ENCODE data around the gene LIAS.
A peak's percentile ranks its signal among the peaks of the same experiment; 100 is the strongest.
"Not testable (repeated sequence)": the region's sequence is repeated elsewhere in the genome, so short reads cannot be mapped to it uniquely, and the experiment has no call there.

The LIAS gene

DNA sequence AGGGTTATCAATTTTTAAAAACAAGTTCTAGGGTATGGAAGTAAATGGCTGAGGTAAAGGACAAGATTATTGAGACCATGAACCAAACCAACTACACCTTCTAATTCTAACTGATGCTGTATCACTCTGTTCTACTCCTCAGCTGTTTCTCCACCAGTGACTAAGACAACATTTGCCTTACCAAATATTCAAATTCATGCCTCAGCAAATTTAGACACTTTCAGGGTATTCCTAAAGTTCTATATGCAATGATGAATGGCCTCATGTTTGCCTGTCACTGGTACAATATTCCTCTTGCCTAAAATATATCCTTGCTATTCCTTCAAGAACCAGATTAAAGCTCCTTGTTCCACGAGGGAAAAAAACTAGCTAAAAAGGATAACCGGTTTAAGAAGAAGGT is 5.1 kb upstream of the LIAS start:
- no peak for DNase-seq

DNA sequence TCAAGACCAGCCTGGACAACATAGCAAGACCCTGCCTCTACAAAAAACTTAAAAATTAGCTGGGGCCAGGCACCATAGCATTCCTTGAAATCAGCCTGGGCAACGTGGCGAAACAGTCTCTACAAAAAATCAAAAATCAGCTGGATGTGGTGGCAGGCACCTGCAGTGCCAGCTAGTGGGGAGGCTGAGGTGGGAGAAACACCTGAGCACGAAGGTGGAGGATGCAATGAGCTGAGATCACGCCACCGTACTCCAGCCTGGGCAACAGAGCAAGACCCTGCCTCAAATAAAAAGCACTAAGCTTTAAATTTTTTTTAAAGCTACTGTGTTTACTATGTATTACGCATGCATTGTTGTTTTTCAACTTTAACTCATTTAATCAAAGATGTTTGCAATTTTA is 3.4 kb upstream of the LIAS start:
- no peak for DNase-seq

DNA sequence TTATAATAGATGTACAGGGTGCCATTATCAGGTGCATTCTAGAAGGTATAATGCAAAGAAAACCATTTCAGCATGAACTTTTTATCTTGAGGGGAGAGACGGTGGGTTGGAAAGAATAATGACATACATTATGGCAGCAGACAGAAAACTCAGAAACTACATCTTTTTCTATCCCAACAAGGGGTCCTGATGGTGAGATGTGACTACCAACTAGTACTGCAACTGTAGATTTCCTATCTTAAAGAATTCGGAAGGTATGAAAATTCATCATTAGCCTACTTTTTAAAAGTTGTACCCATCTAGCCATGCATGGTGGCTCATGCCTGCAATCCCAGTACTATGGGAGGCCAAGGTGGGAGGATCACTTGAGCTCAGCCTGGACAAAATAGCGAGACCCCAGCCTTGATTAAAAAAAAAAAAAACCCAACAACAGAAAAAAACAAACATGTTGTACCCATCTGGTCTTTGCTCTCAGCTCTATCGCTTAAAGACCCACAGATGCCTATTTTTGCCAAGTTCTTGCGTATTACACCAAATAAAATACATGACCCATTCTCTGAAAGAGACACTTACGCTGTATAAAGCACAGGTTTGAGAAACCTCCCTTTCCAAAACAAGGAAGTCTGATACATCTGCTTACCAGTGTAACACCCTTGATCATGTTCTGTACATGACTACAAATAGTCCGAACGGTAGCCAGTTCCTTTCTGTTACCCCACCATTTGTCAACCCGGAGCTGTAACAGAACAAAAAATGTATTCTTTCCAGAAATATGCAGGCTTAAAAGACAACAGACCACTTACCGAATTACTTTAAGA is 1.7 kb upstream of the LIAS start:
- DNase-seq = no peak

DNA sequence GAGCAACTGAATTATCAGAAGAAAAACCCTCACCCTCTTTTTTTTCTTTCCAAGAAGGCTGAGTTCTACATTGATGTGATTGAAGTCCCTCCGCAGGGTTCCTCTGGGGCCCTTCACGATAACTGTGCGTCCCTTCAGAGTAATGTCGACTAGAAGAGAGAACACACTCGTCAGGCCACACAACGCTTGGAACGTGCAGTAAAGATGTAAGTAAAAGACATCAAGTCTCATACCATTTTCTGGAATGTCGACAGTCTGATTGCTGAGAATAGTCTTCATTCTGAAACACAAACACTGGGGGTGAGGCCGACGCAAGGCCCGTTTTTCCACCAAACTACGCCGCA is 723 bp upstream of the LIAS start:
- DNase-seq = not testable (repeated sequence)

DNA sequence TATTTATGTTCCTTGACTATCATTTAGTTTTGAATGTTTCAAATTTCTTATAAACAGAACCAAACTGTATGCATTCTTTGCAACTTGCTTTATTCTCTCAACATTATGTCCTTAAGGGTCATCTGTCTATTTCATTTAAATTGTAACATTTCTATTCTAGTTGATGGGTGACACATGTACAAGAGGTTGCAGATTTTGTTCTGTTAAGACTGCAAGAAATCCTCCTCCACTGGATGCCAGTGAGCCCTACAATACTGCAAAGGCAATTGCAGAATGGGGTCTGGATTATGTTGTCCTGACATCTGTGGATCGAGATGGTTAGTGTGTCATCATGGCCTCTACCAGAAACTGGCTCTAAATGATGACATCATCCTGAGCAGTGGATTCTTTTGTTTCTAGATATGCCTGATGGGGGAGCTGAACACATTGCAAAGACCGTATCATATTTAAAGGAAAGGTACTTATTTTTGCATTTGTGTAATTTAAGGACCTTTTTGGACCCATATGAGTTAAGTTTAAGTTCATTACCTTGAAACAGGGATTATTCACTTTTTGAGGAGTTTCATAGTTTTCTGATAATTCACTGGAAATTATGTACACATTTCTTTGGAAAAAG is 6.1 kb downstream of the LIAS start:
- peak; percentile 73 for DNase-seq

DNA sequence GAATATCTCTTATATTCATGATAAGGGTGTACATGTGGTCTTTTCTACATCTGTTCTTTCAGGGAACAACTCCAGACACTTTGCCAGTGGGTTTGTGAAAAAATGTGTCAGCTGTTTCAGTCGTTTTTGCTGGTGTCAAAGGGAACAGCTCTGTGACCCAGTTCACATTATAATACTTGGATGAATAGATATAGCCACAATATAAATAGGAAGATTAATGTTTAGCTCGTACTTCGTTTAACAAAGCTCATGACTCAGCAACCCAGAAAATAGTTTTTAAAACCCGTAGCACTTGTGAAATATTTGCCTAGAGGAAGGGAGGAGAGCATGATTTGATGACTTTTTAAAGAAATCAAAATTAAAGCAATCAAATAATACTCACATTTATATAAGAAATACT is 7.9 kb downstream of the LIAS start:
- DNase-seq = no peak

DNA sequence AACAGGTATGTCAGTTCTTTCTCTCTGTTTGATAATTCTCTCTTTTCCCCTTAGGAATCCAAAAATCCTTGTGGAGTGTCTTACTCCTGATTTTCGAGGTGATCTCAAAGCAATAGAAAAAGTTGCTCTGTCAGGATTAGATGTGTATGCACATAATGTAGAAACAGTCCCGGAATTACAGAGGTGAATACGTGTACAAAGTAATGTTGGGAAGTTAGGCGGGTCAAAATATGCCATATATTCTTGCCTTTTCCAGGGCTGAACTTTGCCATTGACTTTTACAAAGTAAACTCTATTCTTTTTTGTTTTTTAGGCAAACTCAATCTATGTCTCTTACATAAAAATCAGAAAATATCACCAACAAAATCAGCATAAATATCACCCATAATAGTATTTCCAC is 8.6 kb downstream of the LIAS start:
- no peak for DNase-seq

DNA sequence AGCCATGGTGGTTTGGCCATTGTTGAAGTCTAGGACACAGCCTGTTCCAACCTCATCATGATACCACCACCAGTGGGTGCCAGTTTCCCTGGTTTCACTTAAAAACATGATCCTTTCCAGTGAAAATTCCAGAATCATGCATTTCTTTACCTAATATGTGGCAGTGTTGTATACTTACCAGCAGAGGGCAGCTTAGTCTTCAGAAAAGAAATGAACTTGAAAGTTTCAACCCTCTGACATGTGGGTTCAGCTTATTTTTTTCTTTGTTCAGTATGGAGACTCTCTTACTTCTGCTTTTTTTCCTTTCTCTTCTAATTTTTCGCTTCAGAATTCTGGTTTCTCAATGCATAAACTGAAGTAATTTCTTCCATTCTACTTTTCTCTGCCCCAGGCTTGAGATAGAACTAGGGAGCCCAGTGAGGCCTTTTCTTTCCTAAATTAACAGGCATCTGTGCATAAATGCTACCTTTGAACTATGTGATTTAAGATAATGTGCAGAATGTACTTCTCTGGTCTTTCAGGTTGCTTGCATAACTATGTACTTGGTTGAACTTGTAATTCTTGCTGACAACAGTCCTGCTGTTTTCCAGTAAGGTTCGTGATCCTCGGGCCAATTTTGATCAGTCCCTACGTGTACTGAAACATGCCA is 10.7 kb downstream of the LIAS start:
- DNase-seq = peak; percentile 82

DNA sequence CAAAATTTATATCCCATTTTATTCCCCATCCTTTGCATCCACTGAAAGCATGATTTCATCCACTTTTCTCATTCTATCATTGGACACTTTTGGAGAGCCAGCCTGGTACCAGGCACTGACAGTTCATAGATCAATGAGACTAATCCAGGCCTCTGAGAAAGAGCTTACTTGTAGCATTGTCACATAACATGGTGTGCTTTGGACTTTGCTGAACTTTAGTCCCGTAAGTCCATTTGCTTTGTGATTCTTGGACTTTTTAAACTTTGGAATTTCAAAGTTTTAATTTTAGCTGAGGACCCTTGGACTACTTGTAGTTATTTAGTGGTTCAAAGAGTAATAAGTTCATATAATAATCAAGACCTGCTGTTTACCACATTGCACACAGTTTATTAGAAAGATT is 11.5 kb downstream of the LIAS start:
- no peak for DNase-seq

DNA sequence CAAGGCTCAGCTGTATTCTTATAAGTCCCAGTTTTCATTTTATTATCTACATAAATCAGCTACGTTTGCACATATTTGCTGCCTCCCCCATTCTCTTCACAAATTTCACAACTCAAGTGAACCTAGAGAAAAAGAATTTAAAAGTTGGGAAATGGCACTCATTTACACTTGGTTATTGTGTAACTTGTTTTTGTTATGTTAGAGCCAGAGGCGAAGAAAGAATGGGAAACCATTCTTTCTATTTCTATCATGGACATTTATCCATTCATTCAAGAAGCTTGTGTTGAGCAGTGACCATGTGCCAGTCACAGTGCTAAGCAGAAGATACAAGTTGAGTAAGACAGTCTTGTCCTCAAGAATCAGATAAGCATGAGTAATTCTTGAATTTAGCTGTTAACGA is 13.5 kb downstream of the LIAS start:
- DNase-seq = no peak

DNA sequence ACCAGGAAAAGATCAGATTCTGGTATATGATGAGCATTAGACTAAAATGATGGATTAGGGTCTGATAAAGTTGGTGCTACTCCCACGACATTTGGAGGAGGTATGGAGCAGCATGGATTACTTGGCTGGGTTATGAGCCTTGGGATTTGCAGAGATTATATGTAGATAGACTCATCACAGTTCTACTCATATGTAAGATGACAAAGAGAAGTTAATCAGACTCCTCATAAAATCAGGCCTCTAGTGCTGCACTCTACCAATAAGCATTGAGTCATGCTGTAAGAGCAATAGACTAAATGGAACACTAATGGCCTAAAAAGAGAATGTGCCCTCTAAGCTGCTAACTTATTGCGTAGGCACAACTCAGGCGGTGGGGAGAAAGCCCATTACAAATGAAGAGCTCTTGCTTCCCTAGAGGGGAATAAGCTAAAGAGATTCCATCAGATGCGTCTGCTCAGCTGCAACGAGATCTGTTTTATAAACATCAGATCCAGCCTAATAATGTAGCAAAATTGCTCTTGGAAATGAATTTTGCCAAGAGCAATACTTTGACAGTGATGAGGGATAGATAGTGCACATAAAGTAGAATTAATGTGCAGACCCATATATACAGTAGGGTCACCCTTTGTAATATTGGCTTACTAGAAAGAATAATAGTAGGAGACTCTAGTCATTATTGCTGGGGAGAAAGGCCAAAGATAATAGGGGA is 17.5 kb downstream of the LIAS start:
- DNase-seq = no peak

DNA sequence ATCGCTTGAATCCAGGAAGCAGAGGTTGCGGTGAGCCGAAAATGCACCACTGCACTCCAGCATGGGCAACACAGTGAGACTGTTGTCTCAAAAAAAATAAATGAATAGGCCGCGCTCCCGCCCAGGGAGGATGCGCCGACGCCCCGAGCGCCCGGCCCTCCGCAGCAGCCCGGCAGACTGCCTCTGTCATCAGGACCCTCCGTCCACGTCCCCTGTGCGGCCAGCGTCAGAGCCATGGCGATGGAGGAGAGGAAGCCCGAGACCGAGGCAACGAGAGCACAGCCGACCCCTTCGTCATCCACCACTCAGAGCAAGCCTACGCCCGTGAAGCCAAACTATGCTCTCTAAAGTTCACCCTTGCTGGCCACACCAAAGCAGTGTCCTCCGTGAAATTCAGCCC is 21.4 kb downstream of the LIAS start:
- DNase-seq = no peak

DNA sequence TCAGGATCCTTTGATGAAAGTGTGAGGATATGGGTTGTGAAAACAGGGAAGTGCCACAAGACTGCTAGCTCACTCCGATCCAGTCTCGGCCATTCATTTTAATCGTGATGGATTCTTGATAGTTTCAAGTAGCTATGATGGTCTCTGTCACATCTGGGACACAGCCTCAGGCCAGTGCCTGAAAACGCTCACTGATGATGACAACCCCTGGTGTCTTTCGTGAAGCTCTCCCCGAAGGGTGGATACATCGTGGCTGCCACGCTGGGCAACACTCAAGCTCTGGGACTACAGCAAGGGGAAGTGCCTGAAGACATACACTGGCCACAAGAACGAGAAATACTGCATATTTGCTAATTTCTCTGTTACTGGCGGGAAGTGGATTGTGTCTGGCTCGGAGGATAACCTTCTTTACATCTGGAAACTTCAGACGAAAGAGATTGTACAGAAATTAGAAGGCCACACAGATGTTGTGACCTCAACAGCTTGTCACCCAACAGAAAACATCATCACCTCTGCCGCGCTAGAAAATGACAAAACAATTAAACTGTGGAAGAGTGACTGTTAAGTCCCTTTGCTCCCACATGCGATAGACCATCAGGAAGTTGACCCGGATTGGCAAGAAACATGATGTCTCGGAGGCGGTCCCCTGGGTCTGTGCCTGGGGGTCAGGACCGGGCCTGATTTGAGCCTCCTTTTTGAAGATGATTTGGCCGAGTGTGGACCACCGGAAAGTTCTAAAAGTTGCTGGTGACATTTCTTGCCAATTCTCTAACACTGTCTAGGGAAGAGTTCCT is 22.2 kb downstream of the LIAS start:
- DNase-seq = no peak

DNA sequence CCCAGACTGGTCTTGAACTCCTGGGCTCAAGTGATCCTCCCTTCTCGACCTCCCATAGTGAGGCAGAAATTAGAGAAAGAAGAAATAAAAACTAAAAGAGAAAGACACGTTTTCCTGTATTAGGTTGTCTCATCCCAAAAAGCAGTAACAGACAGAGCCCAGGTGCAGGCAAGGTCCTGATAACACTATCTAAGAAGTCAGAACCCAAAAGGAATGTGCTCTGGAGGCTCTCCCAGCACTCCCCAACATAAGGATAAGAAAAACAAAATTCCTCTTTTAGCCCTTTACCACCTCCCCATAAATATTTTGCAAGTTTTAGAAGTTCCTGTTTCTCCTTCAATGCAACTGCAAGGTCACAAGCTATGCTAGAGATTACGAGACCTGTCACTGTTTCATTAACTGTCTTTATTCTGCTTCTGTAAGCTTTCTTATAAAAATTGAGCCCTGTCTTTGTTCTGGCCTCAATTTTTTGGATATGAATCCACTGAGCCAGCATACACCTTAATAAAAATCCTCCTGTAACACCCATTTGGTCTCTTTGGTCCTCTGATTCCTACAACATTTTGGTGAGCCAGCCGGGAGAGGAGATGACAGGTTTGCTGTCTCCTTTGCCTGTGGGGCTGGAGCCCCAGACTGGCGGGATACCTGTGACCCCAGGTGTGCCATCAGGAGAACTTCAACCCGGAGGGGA is 25.9 kb downstream of the LIAS start:
- DNase-seq = no peak

DNA sequence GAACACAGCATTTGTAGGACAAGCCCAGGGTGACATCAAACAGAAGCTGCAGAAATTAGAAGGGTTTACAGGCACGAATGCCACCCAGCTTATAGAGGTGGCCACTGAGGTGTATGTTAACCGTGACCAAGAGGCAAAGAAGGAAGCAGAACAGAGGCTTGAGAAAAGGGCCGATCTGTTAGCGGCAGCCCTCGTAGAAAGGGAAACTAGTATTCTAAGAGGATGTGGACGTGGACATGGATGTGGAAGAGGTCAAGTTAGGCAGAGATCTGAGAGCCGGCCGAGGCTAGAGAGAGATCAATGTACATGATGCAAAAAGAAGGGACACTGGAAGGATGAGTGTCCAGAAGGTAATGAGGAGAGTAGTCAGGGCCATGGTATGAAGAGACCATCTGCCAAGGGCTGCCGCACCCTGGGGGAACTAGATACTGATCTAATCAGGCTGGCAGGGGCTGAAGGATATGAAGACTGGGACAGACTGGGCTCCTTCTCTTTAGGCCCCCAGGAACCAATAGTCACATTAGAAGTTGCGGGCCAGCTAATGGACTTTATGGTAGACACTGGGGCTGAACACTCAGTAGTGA is 27.5 kb downstream of the LIAS start:
- no peak for DNase-seq

DNA sequence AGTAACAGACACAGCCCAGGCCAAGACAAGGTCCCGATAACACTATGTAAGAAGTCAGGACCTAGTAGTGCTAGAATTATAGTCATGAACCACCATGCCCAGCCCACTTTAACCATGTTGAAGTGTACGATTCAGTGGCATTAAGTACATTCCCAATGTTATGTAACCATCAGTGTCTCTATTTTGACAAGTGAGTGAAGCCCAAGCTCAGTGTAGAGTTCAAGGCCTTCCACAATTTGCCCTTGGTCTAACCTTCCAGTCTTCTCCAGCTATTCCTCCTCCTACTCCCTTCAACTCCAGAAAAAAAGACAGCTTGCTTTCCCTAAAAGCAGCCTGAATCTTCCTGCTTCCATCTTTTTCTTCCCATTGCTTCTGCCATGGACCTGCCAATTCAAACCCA is 31.5 kb downstream of the LIAS start:
- DNase-seq = no peak

DNA sequence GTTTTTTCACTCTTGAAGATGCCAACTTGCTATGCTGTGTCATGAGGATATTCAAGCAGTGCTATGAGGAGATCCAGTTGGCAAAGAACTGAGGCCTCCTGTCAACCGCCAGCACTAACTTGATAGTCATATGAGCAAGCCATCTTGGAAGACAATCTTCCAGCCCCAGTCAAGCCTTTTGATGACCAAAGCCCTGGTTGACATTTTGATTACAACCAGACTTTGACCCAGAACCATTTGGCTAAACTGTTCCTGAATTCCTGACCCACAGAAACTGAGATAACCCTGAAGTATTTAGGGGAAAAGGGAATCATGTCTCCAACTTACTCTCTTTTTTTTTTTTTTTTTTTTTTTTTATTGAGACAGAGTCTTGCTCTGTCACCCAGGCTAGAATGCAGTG is 35.5 kb downstream of the LIAS start:
- DNase-seq = no peak

DNA sequence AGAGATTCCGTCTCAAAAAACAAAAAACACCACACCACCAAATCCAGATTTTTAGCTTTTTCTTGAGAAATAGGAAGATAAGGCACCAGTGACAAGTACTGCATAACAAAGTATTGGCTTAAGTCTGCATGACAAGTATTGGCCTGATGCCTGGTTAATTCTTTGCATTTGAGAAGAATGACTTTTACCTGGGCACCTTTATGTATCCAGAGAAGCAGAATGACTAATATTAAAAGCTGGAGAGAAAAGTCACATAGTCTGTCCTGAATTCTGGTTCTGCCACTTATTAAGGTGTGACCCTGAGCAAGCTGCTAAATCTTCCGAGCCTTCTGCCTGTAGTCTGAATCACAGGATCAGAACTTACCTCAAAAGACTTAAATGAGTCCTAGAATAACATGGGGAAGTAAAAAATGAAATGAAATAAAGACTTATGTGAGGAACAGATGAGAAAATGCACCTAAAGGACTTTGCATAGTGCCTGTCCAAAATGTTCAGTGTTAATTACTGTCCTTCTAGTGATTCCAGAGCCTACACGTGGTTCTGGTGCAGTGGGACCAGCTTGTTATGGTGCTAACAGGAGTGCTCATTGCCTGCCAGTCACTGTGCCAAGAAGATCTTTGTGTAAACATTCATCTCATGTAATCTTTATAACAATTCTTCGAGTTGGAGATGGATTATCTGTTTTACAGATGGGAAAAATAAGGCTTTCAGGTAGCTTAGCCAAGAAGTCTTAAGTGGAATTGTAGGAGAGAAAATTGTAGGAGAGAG is 36.8 kb downstream of the LIAS start:
- no peak for DNase-seq

DNA sequence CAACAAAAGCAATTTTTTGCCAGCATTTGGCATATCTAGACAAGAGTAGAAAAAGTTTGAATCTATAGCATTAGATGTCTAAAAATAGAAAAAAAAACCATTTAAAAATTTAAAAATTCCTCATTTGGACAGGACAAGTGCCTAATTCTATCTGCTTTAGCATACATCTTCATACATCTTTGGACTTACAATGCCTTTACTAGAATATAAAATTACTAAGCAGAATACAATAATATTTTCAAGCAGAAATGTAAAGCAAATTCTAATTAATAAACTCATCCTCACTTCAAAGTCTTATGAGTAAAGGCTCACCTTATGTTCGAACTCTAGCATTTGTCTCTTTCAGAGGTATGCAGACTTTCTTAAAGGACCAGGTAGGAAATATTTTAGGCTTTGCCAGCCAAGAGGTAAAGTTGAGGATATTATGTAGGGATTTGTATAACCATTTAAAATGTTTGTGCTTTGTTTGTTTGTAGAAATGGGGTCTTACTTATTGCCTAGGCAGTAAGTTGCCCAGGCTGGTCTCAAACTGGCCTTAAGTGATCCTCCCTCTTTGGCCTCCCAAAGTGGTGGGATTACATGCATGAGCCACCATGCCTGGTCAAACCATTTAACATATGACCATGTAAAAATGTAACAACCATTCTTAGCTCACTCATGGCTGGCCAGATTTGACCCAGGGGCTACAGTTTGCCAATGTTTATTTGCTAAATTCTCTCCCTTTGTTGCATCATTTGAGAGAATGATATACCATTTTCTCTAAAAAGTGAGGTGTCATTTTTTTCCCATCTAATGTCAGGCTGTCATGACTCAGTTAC is 39.3 kb downstream of the LIAS start:
- no peak for DNase-seq

DNA sequence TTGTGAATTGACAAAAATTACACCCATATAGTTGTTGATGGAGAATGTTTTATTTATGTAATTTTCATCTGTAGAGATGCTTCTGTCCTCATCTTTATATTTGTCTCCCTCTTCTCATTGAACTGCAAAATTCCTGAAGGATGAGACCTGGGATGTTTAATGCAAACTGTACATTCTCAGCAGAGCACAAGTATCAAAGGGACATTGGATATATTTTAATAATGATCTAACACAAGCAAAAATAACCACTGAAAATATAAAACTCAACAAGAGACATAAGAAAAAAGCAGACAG is 39.8 kb downstream of the LIAS start:
- no peak for DNase-seq

Measured in hematopoietic multipotent progenitor cell treated with erythropoietin and hydrocortisone succinate and interleukin-3 and kit ligand, for 8 days (in vitro differentiated cells).